HS-5 (cell line): ENCODE measurements around the gene TPSAB1.
"Not testable (repeated sequence)": the region's sequence is repeated elsewhere in the genome, so short reads cannot be mapped to it uniquely, and the experiment has no call there.

Experiments
- DNase-seq: peaks from one replicate; pipeline ENCODE4 v3.0.0-alpha.2; 2012; ENCODE audit warnings: low read depth

The TPSAB1 gene

GRCh38 chr16:1240436-1240835 lies at the start of gene TPSAB1:
Gene TPSAB1 (plus strand): TSS chr16:1240705. CDS start chr16:1240939, 234 bp downstream.
- not testable (repeated sequence) for DNase-seq

- DNase-seq: not testable (repeated sequence)
Measured at GRCh38 chr16:1190789-1191188, 49.7 kb upstream of the TPSAB1 start.

GRCh38 chr16:1192384-1193073 lies 48.0 kb upstream of the TPSAB1 start:
- DNase-seq: no peak

- no peak for DNase-seq
Measured at GRCh38 chr16:1193143-1193824, 47.2 kb upstream of the TPSAB1 start.

- no peak for DNase-seq
Measured at GRCh38 chr16:1193825-1194581, 46.5 kb upstream of the TPSAB1 start.

GRCh38 chr16:1194665-1195392 lies 45.7 kb upstream of the TPSAB1 start:
- DNase-seq: no peak

GRCh38 chr16:1195393-1195666 lies 45.2 kb upstream of the TPSAB1 start:
- DNase-seq: no peak

- DNase-seq: no peak
Measured at GRCh38 chr16:1196494-1196893, 44.0 kb upstream of the TPSAB1 start.

GRCh38 chr16:1197237-1197866 lies 43.2 kb upstream of the TPSAB1 start:
- no peak for DNase-seq

GRCh38 chr16:1198194-1198593 lies 42.3 kb upstream of the TPSAB1 start:
- no peak for DNase-seq

- not testable (repeated sequence) for DNase-seq
Measured at GRCh38 chr16:1198671-1199346, 41.7 kb upstream of the TPSAB1 start.

GRCh38 chr16:1199347-1200013 lies 41.0 kb upstream of the TPSAB1 start:
- no peak for DNase-seq

- no peak for DNase-seq
Measured at GRCh38 chr16:1200014-1200627, 40.4 kb upstream of the TPSAB1 start.

GRCh38 chr16:1201444-1201843 lies 39.1 kb upstream of the TPSAB1 start:
- DNase-seq: no peak

- DNase-seq: no peak
Measured at GRCh38 chr16:1202274-1202673, 38.2 kb upstream of the TPSAB1 start.

- no peak for DNase-seq
Measured at GRCh38 chr16:1204933-1205332, 35.6 kb upstream of the TPSAB1 start.

- no peak for DNase-seq
Measured at GRCh38 chr16:1206326-1206725, 34.2 kb upstream of the TPSAB1 start.

- no peak for DNase-seq
Measured at GRCh38 chr16:1206786-1207185, 33.7 kb upstream of the TPSAB1 start.

- no peak for DNase-seq
Measured at GRCh38 chr16:1208239-1208830, 32.2 kb upstream of the TPSAB1 start.

GRCh38 chr16:1209081-1209480 lies 31.4 kb upstream of the TPSAB1 start:
- DNase-seq: no peak
